ENCODE measurements around the gene BRIP1. TPM values are rescaled to one million over a fixed set of nuclear protein-coding genes. Genes with fewer than 3 reads are reported as not detected.
"Not testable (repeated sequence)": the region's sequence is repeated elsewhere in the genome, so short reads cannot be mapped to it uniquely, and the experiment has no call there.

BRIP1 gene
- total and polyA plus RNA-seq, 4 donors = 0.21 to 4.3 (median 0.82) TPM

DNA sequence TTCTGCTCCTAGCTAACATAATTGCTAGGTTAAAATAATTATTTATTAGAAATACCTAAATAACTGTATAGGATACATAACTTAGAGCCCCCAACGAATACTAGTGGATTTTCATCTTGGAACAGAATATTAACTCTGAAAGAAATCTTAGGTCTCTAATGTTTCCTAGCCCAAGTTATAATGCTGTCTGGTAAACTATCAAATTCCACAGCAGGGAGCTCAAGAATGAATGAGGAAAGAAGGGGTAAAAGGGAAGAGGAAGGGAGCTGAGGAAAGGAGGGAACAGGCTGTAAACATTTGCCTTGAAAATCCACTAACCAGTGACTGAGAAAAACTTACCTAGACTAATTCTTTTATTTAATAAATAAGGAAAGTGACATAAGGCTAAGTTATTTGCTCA is 179.2 kb downstream of the BRIP1 start:
- Histone ChIP-seq H3K4me1 (ENCODE audit: control insufficient read depth in 5 of 5, insufficient read depth in 5 of 5, low read length in 5 of 5) (no peaks in the 10 kb centered on the region), H3K4me3 (no peak overlapping the region), H3K9me3 (ENCODE audit: control insufficient read depth in 4 of 4, insufficient read depth in 3 of 4, low read length in 3 of 4) (no peaks in the 10 kb centered on the region), H3K27me3 (ENCODE audit: control insufficient read depth in 3 of 3, insufficient read depth in 3 of 3, low read length in 2 of 3) (no peaks in the 10 kb centered on the region), H3K9ac (ENCODE audit: insufficient read depth in 1 of 2, low read length in 2 of 2) (no peak overlapping the region), H3K36me3 (ENCODE audit: control insufficient read depth in 4 of 4, insufficient read depth in 4 of 4, low read length in 4 of 4) (peaks cover 0 to 3% (median 0%) of the 10 kb centered on the region in 4 donors), H3K27ac (ENCODE audit: low read depth in 1 of 2, low read length in 1 of 2) (no peak overlapping the region)
- ATAC-seq (ENCODE audit: insufficient read depth, low FRiP score) = no peak
- DNase-seq = no peak
- TF ChIP-seq, protein P1, sequence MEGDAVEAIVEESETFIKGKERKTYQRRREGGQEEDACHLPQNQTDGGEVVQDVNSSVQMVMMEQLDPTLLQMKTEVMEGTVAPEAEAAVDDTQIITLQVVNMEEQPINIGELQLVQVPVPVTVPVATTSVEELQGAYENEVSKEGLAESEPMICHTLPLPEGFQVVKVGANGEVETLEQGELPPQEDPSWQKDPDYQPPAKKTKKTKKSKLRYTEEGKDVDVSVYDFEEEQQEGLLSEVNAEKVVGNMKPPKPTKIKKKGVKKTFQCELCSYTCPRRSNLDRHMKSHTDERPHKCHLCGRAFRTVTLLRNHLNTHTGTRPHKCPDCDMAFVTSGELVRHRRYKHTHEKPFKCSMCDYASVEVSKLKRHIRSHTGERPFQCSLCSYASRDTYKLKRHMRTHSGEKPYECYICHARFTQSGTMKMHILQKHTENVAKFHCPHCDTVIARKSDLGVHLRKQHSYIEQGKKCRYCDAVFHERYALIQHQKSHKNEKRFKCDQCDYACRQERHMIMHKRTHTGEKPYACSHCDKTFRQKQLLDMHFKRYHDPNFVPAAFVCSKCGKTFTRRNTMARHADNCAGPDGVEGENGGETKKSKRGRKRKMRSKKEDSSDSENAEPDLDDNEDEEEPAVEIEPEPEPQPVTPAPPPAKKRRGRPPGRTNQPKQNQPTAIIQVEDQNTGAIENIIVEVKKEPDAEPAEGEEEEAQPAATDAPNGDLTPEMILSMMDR (IDR thresholded peaks at IDR 0.05; ENCODE audit: control extremely low read depth, extremely low read depth) = no peak
- WGBS, 2 donors = 98% methylated on average over 1 of the region's 1 CpG

DNA sequence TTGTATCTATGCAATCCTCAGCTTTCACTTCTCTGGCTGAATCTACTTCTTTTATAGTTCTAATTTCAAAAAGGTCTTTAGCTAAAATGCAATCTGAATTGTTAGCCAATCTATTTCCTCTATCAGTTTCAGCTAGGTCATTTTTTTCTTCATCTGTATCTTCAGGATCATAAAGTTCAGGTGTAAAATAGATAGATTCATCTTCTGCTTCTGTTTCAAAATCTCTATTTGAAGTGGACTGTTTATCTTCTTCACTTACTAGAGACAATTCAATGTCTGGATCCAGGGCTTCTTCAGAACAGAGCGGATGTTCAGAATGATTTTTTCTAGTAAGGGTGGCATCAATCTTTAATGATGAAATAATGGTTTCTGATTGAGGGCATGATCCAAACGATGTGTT is 179.9 kb downstream of the BRIP1 start:
- Histone ChIP-seq H3K9ac (ENCODE audit: insufficient read depth in 1 of 2, low read length in 2 of 2) (no peak overlapping the region), H3K27me3 (ENCODE audit: control insufficient read depth in 3 of 3, insufficient read depth in 3 of 3, low read length in 2 of 3) (no peaks in the 10 kb centered on the region), H3K4me1 (ENCODE audit: control insufficient read depth in 5 of 5, insufficient read depth in 5 of 5, low read length in 5 of 5) (no peaks in the 10 kb centered on the region), H3K9me3 (ENCODE audit: control insufficient read depth in 4 of 4, insufficient read depth in 3 of 4, low read length in 3 of 4) (no peaks in the 10 kb centered on the region), H3K4me3 (no peak overlapping the region), H3K36me3 (ENCODE audit: control insufficient read depth in 4 of 4, insufficient read depth in 4 of 4, low read length in 4 of 4) (peaks cover 0 to 3% (median 0%) of the 10 kb centered on the region in 4 donors), H3K27ac (ENCODE audit: low read depth in 1 of 2, low read length in 1 of 2) (no peak overlapping the region)
- TF ChIP-seq, protein P1 (IDR thresholded peaks at IDR 0.05; ENCODE audit: control extremely low read depth, extremely low read depth) = no peak
- DNase-seq (no peak), ATAC-seq (ENCODE audit: insufficient read depth, low FRiP score) (no peak)
- WGBS, 2 donors = 91 to 96% methylated on average over 2 of the region's 2 CpGs

DNA sequence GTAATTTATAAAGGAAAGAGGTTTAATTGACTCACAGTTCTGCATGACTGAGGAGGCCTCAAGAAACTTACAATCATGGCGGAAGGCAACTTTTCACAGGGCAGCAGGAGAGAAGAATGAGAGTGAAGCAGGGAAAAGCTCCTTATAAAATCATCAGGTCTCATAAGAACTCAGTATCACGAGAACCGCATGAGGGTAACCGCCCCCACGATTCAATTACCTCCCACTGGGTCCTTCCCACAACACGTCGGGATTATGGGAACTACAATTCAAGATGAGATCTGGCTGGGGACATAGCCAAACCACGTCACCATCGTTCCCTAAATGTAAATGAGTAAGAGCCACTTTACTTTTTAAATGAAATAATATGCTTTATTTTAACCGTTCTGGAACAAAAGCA is 182.4 kb downstream of the BRIP1 start:
- ATAC-seq (ENCODE audit: insufficient read depth, low FRiP score) (no peak), DNase-seq (no peak)
- WGBS, 2 donors = 99% methylated on average over 10 of the region's 10 CpGs
- TF ChIP-seq, protein P1 (IDR thresholded peaks at IDR 0.05; ENCODE audit: control extremely low read depth, extremely low read depth) = no peak
- no peaks in the 10 kb centered on the region for H3K9me3 ChIP-seq (ENCODE audit: control insufficient read depth in 4 of 4, insufficient read depth in 3 of 4, low read length in 3 of 4)
- no peak overlapping the region for H3K4me3 ChIP-seq
- no peaks in the 10 kb centered on the region for H3K4me1 ChIP-seq (ENCODE audit: control insufficient read depth in 5 of 5, insufficient read depth in 5 of 5, low read length in 5 of 5)
- H3K27me3 ChIP-seq (ENCODE audit: control insufficient read depth in 3 of 3, insufficient read depth in 3 of 3, low read length in 2 of 3) = no peaks in the 10 kb centered on the region
- H3K36me3 ChIP-seq (ENCODE audit: control insufficient read depth in 4 of 4, insufficient read depth in 4 of 4, low read length in 4 of 4) = no peaks in the 10 kb centered on the region
- no peak overlapping the region for H3K9ac ChIP-seq (ENCODE audit: insufficient read depth in 1 of 2, low read length in 2 of 2)
- no peak overlapping the region for H3K27ac ChIP-seq (ENCODE audit: low read depth in 1 of 2, low read length in 1 of 2)

DNA sequence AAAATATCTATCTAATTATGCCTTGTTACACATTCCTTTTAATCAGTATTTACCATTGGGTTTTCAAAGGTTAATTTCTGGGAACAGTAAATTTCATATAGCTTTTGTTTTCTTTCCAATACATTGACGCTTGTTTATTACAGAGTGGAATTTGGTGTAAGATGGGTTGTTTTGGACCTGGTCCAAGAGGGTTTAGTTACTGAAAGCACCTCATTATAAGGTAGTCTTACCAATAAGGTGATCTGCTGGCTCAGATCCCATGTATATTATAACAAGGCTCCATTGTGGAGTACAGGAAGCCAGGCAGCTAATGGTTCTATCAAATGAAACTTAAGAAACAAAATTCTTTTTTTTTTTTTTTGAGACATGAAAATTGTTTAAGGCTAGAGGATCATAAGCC is 185.0 kb downstream of the BRIP1 start:
- 93 to 95% methylated on average over 1 of the region's 1 CpG for WGBS, 2 donors
- no peaks in the 10 kb centered on the region for H3K36me3 ChIP-seq (ENCODE audit: control insufficient read depth in 4 of 4, insufficient read depth in 4 of 4, low read length in 4 of 4)
- ATAC-seq (ENCODE audit: insufficient read depth, low FRiP score) = no peak
- no peak for DNase-seq
- no peaks in the 10 kb centered on the region for H3K27me3 ChIP-seq (ENCODE audit: control insufficient read depth in 3 of 3, insufficient read depth in 3 of 3, low read length in 2 of 3)
- TF ChIP-seq, protein P1 (IDR thresholded peaks at IDR 0.05; ENCODE audit: control extremely low read depth, extremely low read depth) = no peak
- H3K4me1 ChIP-seq (ENCODE audit: control insufficient read depth in 5 of 5, insufficient read depth in 5 of 5, low read length in 5 of 5) = no peaks in the 10 kb centered on the region
- H3K4me3 ChIP-seq = no peak overlapping the region
- no peak overlapping the region for H3K27ac ChIP-seq (ENCODE audit: low read depth in 1 of 2, low read length in 1 of 2)
- H3K9me3 ChIP-seq (ENCODE audit: control insufficient read depth in 4 of 4, insufficient read depth in 3 of 4, low read length in 3 of 4) = no peaks in the 10 kb centered on the region
- H3K9ac ChIP-seq (ENCODE audit: insufficient read depth in 1 of 2, low read length in 2 of 2) = no peak overlapping the region

DNA sequence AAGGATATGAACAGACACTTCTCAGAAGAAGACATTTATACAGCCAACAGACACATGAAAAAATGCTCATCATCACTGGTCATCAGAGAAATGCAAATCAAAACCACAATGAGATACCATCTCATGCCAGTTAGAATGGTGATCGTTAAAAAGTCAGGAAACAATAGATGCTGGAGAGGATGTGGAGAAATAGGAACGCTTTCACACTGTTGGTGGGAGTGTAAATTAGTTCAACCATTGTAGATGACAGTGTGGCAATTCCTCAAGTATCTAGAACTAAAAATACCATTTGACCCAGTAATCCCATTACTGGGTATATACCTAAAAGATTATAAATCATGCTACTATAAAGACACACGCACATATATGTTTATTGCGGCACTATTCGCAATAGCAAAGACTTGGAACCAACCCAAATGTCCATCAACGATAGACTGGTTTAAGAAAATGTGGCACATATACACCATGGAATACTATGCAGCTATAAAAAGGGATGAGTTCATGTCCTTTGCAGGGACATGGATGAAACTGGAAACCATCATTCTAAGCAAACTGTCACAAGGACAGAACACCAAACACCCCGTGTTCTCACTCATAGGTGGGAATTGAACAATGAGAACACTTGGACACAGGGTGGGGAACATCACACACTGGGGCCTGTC is 186.0 kb downstream of the BRIP1 start:
- 62 to 73% methylated on average over 7 of the region's 7 CpGs for WGBS, 2 donors
- H3K9me3 ChIP-seq (ENCODE audit: control insufficient read depth in 4 of 4, insufficient read depth in 3 of 4, low read length in 3 of 4); H3K9ac ChIP-seq (ENCODE audit: insufficient read depth in 1 of 2, low read length in 2 of 2); ATAC-seq (ENCODE audit: insufficient read depth, low FRiP score); H3K27me3 ChIP-seq (ENCODE audit: control insufficient read depth in 3 of 3, insufficient read depth in 3 of 3, low read length in 2 of 3); H3K4me1 ChIP-seq (ENCODE audit: control insufficient read depth in 5 of 5, insufficient read depth in 5 of 5, low read length in 5 of 5); DNase-seq; H3K36me3 ChIP-seq (ENCODE audit: control insufficient read depth in 4 of 4, insufficient read depth in 4 of 4, low read length in 4 of 4); H3K4me3 ChIP-seq; H3K27ac ChIP-seq (ENCODE audit: low read depth in 1 of 2, low read length in 1 of 2): not testable (repeated sequence)

All from lung (tissue), 12 donors.